Activated CD4-positive, alpha-beta T cell treated with anti-CD3 and anti-CD28 coated beads for 4 hours (primary cell): ENCODE results near the gene WDR88.
A peak's percentile ranks its signal among the peaks of the same experiment; 100 is the strongest.
"Not testable (repeated sequence)": the region's sequence is repeated elsewhere in the genome, so short reads cannot be mapped to it uniquely, and the experiment has no call there.

Experiments used
- DNase-seq, 2 donors: peaks; one replicate each; pipeline ENCODE4 v3.0.0-alpha.2; 2020

The WDR88 gene, protein sequence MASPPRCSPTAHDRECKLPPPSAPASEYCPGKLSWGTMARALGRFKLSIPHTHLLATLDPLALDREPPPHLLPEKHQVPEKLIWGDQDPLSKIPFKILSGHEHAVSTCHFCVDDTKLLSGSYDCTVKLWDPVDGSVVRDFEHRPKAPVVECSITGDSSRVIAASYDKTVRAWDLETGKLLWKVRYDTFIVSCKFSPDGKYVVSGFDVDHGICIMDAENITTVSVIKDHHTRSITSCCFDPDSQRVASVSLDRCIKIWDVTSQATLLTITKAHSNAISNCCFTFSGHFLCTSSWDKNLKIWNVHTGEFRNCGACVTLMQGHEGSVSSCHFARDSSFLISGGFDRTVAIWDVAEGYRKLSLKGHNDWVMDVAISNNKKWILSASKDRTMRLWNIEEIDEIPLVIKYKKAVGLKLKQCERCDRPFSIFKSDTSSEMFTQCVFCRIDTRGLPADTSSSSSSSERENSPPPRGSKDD

DNA sequence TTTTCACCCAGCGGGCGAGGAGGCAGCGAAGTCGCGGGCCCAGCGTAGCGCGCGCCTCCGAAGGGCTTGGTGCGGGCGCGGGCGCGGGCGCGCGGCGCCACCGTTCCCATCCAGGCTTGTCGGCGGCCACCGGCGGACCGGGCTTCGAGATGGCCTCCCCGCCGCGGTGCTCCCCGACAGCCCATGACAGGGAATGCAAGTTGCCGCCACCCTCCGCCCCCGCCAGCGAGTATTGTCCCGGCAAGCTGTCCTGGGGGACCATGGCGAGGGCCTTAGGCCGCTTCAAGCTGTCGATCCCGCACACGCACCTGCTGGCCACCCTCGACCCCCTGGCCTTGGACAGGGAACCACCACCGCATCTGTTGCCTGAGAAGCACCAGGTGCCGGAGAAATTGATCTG is at the start of gene WDR88:
TSS of gene WDR88 (plus strand) at position 94 of the 400 bp plus-strand sequence. CDS start at position 150, 56 bp downstream.
- DNase-seq = no peak

DNA sequence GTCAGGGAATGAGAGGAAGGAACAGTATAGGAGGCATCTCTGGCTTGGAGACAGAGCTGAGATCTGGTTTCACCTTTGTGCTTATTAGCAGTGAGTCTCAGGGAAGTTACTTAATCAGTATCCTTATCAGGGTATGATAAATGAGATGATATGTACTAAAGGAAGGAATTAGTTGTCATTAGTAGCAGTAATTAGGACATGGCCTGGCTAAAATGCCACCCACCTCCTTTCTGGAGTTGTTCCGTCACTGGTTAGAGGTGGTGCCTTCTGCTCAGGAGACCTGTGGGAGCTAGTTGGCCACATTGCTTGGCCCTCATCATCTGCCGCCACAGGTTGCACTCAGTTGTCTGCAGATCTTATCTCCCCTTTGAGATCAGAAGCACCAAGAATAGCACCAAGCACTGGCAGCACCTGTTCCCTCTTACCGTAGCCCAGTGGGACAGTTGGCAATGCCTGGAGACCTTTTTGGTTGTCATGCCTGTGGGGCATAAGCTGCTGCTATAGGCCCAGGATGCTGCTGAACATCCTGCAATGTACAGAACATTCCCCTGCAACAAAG is 46.3 kb upstream of the WDR88 start:
- DNase-seq = no peak

DNA sequence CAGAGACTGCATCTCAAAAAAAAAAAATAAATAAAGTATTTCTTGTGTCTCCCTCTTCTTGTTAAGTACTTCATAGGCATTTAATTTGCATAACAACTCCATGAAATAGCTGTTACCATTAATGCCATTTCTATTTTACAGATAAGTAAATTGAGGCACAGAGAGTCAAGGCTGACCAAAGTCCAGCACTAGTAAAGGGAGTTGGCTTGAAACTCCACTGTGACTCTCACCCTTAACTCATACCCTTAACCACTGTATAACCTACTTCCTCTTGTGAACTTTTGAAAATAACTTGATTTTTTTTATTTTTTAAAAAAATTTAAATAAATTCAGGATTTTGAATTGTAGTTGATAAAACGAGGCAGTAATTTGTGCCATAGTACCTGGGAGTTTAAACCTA is 45.0 kb upstream of the WDR88 start:
- DNase-seq = no peak

DNA sequence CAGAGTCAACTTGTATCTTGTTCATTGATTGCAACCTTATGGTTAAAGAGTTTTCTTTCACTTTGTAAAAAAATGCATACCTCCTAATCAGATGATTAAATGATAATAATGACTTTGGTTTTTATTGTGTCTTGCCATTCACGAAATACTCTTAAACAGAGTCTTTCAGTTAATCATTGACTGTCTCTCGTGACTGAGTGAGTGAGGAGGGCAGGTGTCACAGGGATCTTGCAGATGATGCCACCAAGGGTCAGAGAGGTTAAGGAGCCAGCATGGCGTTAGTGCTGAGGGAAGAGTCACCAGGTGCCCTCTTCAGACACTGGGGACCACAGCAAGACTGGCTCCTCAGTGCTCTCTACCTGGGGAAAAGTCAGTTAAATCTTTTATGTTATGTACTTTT is 42.9 kb upstream of the WDR88 start:
- DNase-seq = no peak

DNA sequence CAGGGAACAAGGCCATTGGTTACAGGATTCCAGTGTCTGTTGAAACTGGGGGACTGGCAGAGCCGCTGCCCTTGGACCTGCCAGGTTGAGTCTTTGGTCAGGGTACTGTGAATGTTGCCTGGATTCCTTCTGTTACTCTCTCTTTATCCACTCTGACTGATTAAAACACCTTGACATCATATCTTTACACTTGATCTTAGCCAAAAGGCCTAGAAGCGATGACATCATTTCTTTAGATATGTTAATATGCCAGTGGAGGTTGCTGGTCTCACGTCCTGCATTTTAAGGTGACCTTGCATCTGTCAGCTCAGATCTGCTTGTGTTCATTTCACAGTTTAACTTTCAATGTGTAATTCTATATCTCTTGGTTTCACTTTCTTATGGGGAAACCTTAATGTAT is 41.7 kb upstream of the WDR88 start:
- no peak for DNase-seq

DNA sequence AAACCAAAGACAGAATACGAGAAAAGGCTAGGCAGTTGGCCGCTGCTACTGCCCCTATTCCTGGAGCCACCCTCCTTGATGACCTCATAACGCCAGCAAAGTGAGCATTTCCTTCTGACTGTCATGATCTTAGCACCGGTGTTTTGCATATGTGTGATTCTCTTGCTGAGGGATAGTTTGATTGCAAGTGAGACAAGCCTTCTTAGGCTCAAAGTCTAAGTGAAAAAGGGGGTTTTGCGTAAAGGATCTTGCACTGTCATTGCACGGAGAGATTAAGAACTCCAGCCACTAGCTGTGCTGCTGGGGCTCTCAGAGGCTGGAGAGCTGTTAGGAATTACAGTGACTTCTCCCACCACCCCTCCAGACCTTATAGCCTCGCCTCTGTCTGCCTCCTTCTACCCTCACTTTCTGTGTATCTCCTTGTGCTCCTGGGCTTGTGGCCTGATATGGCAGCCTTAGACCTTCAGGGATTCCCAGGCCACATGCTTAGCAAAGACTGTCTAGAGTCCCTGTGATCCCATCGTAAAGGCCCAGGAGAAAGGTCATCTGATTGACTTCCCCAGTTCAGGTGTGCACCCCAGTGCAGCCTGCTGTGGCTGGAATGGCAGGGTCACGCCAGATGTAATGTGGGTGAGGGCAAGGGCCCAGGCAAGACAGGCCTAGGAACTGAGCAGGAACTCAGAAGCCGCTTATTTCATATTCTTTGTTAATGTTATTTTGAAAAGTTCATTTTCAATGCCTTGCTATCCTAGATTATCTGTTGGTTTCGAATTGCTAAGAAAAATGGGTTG is 38.3 kb upstream of the WDR88 start:
- DNase-seq = no peak

DNA sequence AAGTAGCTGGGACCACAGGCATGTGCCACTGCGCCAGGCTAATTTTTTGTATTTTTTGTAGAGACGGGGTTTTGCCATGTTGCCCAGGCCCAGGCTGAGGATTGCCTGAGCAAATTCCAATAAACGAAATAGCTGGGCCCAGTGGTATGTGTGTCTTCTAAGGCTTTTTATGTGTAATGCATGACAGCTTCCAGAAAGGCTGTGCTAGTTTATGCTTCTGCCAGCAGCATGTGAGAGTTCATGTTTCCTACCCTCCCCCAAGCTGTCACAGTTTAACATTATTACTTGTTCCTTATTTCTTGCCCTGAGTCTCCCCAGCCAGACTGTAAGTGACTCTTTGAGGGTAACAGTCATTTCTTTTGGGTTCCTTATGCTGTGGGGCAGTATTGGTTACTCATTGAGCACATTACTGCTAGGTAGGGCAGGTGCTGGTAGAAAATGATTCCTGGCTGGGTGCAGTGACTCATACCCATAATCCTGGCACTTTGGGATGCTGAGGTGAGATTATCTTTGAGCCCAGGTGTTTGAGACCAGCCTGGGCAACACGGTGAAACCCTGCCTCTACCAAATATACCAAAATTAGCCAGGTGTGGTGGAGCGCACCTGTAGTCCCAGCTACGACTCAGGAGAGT is 37.4 kb upstream of the WDR88 start:
- no peak for DNase-seq

DNA sequence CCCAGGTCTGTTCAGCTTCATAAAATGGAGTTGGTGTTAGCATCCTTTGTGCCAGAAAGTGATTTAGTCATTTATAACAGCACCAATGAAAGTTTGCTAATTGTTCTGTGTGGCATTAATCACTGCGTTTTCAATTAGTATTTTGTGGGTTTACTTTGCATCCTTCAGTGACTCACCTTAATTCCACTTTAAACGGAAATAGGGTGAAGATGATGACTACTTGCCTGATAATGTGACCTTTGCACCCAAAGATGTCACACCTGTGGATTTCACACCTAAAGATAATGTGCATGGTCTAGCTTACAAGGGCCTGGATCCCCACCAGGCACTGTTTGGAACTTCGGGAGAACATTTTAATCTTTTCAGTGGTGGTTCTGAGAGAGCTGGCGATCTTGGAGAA is 35.9 kb upstream of the WDR88 start:
- DNase-seq = no peak

DNA sequence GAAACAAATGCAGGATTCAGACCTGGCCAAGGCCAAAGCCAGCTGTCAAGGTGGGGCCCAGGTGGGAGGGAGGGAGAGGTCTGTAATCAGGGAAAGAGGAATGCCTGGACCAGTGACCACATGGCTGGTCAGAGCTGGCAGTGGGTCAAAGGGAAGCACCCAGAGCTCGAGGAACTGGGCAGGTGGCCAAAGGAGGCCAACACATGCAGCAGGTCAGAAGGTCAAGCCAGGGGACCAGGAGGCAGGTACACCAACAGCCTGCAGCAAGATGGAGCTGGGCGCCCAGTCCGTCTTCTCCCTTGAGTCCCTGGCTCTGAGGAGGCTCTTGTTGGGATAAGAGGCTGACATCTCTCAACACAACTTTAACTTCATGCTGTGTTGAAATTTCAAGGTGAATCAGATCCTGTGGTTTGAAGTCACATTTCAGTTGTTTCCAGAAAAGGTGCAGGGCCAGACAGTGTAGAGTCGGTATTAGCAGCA is 33.8 kb upstream of the WDR88 start:
- DNase-seq = no peak

DNA sequence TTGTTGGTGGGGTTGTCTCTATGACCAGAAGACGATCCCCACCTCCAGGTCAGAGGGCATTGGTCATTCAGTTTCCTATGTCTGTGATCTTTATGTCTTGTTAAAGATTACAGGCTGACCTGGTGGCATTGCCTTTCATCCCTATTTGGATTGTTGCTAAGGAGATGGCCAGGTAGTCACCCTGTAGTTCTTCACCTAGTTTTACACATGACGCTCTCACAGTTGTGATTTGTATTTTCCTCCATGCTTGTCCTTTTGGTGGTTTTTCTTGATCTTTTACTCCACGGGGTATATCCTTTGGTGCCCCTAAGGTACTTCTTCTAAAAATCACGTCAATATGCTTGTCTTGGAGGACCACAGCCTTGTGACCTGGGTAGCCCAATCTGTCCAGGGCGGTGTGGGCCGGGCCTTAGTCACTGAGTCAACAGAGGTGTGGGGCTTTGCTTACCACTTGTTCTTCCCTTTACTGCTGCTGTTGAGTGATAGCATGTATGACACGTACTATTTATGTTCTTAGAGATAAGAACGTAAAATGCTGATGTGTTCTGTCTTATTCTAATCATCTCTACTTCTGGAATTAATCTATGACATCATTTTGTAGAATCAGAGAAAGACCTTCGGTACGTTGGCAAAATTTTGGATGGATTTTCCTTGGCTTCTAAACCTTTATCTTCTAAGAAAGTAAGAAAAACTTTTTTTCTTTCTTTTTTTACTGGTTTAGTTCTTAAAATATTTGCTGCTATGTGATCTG is 30.8 kb upstream of the WDR88 start:
- DNase-seq = no peak

DNA sequence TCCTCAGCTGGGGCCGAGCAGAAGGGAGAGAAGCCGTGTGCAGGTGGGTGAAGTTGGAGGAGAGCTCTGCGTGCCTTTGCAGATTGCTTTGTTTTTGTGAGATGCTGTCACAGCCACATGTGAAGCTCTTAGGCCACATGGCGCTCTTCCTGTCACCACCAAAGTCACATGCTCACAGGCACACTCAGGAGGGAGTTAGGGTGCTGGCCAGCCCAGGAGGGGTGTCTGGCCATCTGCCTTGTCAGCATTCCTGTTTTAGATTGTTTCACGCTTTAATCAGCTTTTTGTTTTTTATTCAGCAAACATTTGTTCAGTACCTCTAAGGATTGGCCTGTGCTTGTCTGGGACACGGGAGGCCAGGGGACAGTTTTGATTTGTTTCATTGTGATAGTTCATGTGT is 29.0 kb upstream of the WDR88 start:
- DNase-seq = no peak

DNA sequence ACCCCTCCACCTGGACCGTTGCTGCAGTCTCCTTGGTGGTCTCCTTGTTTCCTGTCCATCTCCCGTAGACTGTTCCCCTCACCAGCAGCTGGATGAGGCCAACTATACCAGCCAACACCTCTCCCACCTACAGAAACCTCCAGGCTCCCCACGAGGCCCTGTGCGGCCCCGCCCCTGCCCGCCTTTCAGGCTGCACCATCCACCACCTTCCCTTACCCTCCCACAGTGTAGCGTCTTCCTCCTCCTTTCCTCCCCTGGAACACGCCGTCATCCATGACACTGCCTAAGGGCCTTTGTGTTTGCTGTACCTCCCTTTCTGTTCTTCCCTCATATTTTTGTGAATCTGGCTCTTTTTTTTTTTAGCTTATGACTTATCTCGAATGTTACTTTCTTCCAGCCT is 23.8 kb upstream of the WDR88 start:
- DNase-seq = no peak

DNA sequence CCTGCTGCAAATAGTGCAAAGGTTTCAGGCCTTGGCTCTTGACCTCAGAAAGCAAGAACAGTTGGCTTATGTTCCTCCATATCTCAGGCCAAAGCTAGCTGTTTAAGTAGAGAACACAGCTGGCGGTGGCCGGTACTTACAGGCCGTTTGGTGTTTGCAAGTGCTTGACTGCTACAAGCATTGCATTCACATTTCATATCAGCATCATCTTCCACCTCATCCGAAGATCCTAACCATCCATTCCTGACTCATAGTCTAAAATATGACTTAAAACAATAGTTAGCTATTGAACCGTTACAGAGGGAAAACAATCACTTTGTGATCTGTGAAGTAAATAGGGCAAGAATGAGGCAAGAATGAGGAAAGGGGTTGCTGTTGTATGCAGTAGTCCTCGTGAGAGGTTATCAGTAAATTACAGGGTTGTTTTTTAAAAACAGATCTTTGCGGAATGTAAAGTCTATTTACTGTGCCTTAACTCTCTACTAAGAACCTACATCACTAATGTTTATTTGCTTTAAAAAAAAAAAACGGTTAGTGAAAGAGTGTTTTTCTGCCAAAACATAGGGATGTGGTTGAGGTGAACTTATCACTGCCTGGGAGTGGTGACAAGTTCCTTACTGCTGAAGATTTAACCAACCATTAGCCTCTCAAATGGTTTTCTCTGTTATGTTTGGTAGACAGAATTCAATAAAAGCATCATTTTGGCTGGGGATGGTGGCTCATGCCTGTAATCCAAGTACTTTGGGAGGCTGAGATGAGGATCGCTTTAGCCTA is 21.6 kb upstream of the WDR88 start:
- DNase-seq = no peak

DNA sequence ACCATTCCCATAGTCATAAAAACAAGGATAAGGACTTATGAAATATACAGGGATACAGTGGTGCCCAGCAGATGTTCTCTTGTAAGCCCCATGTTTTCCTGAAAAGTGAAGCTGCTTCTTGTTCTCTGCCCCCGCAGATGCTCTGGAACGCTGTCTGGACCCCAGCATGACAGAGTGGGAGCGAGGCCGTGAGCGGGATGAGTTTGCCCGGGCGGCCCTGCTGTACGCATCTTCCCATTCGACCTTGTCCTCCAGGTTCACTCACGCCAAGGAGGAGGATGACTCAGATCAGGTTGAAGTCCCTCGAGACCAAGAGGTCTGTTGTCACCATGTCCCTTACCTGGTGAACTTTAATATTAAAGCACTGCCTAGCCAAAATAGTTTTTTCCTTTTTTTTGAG is 20.3 kb upstream of the WDR88 start:
- no peak for DNase-seq

DNA sequence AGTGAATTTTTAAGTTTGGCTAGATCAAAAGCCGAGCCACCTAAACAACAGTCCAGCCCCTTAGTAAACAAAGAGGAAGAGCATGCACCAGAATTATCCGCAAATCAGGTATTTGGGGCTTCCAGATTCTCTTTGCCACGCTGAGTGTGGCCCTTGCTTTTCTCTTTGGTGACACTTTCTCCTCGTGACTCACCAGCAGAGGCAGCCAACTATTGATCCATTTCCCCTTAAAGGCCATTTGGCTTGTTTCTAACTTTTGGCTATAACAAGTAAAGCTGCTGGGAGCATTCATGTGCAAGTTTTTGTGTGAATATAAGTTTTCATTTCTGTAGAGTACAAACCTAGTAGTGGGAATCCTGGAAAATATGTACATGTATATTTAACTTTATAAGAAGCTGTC is 17.6 kb upstream of the WDR88 start:
- no peak for DNase-seq

DNA sequence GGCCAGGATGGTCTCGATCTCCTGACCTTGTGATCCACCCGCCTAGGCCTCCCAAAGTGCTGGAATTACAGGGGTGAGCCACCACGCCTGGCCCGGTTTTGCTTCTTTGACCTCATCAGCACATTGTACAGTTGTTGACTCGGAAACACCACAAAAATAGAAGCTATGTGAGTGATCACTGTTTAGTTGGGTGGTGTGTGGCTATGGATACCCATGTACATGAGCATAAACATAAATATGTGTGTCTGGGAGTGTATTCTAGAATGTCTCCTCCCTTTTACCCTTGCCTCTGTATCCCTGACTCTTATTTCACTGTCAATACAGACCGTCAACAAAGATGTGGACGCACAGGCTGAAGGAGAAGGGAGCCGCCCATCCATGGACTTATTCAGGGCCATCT is 14.4 kb upstream of the WDR88 start:
- DNase-seq = no peak

DNA sequence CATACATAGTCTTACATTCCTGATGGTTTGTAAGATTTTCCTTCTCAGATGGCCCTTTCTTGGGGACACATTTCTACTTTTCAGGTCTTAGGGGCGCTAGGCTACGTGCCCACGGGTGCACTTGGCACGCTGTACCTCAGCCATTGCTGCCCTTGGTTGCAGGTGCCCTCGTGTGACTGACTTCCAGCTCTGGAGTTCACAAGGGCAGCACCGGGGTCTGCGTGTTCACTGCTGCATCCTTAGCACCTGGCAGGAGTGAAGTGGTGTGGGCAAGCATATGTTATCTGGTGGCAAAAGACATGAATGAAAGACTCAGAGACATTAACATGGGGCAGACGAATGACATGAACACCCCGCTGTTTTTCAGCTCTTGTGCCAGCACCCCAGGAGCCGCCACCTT is 13.3 kb upstream of the WDR88 start:
- no peak for DNase-seq

DNA sequence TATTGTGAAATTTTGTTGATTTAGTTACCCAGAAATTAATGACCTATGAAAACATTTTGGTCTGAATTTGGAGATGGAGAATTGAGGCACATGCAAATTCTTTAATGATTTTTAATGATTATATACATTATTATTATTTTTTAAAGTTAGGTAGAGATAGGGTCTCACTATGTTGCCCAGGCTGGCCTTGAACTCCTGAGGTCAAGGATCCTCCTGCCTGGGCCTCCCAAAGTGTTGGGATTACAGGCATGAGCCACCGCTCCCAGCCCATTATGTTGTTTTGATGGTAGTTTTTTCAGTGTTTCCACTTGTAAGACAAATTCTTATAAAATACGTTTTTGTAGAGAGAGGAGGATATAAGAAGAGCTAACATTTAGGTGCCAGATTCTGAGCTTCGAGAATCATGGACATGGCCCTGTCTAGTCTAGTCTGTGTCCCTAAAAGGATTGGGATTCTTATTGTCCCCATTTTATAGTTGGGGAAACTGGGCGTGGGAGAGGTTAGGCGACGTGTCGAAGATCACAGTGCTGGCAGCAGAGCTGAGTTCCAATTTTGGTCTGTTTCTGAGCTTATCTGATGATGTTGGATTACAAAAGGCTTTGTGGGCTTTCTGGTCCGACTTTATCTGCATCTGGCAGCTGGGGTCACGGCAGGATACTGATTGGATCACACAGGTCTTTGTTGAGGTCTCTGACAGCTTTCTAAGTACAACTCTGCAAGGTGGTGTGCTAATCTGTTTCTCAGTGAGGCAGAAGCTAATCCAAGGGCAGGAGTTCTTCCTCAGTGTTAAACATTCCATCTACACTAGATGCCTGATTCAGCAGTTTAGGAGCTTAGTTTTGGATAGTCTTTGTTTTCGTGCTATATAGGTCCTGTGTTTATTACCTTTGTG is 7.5 kb upstream of the WDR88 start:
- DNase-seq = no peak

DNA sequence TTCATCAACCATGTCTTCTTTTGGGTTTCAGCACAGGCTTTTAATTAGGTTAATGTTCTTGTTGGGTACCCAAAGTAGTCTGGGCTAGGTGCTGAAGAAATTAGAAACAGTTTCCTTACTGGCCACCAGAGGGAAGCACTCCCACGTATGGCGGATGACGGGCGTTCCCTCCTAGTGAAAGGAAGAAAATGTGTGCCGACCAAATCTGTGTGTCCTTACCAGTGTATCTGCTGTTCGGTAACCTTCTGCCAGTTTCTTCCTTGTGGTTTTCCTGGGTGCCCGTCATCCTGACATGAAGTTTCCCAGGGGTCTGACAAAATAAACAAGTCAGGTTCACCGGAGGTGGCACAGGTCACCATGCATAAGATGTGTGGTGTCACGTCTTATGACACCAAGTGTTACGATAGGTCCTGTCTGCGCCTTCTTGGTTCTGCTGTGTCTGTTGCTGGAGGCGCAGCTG is 6.0 kb upstream of the WDR88 start:
- peak; percentile 44 to 48 for DNase-seq

DNA sequence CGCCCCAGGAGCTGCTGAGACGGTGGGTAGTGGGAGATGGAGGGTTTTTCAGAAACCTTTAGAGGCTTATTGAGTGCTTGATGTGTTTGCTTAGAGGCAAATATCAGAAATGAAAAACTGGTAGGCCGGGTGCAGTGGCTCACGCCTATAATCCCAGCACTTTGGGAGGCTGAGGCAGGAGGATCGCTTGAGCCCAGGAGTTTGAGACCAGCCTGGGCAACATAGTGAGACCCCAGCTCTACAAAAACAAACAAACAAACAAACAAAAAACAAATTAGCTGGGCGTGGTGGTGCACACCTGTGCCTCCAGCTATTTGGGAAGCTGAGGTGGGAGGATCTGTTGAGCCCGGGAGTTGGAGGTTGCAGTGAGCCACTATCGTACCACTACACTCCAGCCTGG is 5.2 kb upstream of the WDR88 start:
- DNase-seq = not testable (repeated sequence)

DNA sequence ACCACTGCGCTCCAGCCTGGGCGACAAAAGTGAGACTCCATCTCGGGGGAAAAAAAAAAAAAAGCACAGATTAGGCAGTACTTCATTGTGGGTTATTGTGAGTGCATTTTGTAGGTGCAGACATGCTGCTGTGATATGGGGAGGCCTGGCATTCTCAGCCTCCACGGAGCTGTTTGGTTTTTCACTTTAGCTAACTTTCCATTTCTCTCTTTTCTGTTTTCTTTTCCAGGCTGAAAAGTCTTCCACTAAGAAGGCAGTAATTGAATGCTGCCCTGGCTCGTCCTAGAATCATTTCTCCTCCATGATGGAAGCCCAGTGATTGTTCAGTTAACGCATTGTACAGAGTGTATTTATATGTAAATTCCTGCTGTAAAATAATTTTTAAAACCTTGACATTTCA is 2.0 kb upstream of the WDR88 start:
- no peak for DNase-seq
